SW 1271 (cell line): Measurements from ENCODE around the gene MYZAP.

Source experiments
- DNase-seq, 2 experiments: peaks; one replicate each; lab custom pipeline; 2025; lab: John Stamatoyannopoulos, UW

Gene MYZAP, protein sequence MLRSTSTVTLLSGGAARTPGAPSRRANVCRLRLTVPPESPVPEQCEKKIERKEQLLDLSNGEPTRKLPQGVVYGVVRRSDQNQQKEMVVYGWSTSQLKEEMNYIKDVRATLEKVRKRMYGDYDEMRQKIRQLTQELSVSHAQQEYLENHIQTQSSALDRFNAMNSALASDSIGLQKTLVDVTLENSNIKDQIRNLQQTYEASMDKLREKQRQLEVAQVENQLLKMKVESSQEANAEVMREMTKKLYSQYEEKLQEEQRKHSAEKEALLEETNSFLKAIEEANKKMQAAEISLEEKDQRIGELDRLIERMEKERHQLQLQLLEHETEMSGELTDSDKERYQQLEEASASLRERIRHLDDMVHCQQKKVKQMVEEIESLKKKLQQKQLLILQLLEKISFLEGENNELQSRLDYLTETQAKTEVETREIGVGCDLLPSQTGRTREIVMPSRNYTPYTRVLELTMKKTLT

GRCh38 chr15:57591822-57592367 is at the start of gene MYZAP:
MYZAP (plus strand) TSS chr15:57591904; CDS start chr15:57592035, 131 bp downstream.
- no peak for DNase-seq

- DNase-seq, result no peak
Observed at GRCh38 chr15:57542505-57542817, 49.2 kb upstream of the MYZAP start.

DNA sequence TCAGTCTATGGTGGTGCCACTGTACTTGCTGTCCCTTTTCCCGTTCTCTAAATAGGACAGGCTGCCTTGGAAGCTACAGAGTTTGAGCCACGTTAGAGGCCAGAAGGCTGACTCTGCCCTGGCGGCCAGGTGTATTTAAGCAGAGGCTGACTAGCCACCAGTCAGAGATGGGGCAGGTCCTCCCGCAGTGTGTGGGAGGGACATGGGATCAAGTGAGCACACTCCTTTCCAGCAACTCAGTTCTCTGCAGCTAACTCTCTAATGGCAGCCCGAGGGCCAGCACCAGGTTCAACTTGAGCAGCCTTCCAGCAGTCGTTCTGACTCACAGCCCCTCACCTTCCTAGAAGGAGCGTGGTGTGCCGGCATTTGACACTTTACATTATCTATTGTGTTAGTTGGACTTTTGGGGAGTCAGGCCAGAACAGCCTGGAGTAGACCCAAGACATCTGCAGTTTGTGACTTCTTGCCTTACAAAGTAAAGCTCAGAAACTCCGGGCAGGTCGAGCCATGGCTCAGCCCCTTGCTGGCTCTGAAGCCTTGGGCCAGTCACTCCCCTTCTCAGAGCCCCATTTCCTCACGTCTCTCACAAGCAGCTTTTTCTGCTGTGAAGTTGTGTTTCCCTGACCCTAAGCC is 46.7 kb upstream of the MYZAP start:
- DNase-seq, result no peak

DNA sequence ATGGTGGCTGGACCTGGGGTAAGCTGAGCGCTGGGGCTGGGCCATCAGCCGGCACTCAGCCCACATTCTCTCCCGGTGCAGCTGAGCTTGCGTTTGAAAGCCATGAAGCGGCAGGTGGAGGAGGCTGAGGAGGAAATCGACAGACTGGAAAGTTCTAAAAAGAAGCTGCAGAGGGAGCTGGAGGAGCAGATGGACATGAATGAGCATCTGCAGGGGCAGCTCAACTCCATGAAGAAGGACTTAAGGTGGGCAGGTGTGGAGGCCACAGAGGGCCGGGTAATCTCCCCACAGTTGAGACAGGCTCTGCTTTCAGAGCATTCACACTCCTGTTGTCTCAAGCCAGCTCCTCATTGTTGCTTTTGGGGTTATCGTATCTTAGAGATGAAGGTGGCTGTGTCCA is 45.7 kb upstream of the MYZAP start:
- DNase-seq, result no peak

- DNase-seq, result no peak
Observed at GRCh38 chr15:57547243-57547755, 44.4 kb upstream of the MYZAP start.

DNA sequence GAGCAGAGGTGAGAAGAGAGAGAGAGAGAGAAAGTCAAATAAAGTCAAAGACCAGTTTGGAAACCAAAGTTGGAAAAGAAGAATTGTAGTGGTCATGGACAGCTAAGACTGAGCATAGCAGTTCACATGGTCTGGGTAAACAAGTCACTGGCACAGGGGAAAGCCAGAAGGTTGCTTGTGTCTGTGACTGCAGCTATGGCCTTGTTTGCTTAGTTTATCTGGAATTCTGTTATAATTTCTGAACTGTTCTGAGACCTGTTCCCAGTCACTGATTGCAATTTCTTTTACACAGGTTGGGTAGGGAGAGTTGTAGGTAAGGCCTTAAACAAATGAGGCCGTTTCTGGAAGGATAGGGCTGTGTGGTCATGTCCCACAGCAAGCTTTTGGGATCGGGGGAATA is 43.4 kb upstream of the MYZAP start:
- DNase-seq, result no peak

GRCh38 chr15:57548835-57549234 is 42.9 kb upstream of the MYZAP start:
- DNase-seq, result no peak

DNA sequence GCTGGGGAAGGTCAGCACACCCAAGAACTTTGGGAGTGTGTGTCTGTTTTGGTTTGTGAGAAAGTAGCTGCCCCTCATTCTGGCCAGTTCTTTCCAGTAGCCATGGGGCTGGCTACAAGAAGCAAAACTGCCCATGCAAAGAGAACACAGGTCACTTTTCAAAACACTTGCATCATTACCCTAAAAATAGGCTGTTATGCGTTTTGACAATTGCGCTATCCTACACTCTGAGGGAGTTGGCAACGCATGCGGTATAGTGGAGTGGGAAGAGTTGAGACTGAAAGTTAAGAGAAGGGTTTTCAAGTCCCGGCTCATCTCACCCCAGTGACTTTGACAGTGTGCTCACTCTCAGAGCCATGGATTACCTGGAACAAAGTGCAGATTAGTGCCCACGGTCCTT is 41.8 kb upstream of the MYZAP start:
- no peak for DNase-seq

DNA sequence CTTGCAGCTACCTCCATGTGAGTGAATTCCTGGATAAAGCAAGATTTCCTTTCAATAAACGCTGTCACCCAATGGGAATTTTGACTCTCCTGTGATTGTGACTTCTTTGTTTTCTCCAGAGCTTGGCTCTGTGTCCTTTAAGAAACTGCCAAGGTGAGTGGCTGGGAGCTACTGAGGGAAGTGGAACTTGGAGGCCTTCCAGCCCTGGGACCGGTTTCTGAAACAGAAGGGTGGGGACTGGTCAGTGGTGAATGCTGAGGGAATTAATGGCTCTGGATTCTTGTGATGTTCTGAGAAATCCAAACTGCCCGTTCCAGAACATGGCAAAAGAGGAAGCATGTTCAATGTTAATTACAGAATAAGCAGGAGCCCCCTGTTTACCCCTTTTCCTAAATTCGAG is 41.1 kb upstream of the MYZAP start:
- DNase-seq, result no peak

DNA sequence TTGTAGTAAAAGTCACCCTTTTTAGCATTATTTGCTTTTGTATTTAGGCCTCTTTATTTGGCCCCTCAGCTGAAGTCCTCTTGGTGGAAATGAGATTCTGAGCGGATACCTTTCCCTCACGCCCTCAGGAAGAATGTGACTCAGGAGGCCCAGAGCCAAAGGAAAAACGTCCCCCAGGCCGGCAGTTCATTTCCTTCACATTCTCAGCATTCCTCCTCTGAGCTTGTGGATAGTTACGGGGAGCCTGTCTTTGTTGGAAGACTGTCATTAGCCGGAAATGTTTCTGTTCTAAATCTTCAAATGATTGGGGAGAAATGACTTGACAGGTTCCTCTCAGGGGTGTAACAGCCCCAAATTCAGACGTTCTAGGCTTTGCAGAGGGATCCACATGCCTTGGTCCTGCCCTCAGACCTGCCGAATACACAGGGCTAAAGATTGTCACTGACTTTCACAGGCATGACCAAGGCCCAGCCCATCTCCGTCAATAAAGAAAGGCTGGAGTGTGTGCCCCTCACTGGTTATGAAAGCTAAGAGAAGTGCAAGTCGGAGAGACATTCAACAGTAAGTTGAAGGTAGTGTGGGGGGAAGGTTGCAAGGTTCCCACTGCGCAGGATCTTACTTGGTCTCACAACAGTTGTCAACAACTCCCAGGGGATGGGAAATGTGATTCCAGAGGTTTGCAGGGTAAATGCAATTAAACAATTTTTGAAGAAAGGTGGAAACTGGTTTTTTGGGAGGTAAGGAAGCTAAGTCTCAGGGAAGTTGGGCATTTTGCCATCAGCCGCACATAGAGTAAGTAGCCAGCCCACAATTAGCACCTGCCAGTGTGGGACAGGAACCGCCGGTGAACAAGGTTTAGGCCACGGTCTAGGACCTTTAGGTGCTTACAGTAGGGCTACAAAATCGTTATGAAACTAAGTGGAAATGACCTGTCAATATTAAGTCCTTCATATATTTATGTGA is 39.7 kb upstream of the MYZAP start:
- peak; percentile 63 to 84 for DNase-seq

DNA sequence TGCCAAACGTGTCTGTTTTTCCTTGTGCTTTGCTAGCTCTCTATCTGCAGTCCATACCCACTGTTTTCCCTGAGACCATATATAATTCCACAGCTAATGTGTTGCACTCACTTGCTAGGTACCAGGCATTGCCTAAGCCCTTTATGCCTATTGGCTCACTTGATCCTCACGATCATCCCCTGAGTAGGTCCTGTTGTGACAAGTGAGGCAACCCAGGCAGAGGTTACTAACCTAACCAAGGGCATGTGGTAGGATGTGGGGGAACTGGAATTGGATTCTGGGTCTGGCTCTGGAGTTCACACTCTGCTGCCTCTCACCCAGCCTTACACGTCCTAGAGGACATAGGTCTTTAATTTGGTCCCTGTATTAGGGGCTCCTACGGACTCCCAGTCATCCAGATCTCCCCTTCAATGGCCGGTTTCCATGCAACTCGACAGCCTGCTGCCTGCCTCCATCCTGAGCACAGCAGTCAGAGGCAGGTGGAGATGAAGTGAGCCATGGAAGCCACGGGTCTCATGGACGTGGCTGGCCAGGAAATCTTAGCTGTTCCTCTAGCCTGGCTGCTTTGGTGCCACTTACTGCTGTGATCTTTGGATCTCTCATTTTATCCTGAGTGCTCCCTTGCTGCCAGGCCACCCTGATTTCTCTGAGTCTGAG is 38.9 kb upstream of the MYZAP start:
- no peak for DNase-seq

- no peak for DNase-seq
Observed at GRCh38 chr15:57553526-57553925, 38.2 kb upstream of the MYZAP start.

GRCh38 chr15:57554063-57554811 is 37.5 kb upstream of the MYZAP start:
- no peak for DNase-seq

DNA sequence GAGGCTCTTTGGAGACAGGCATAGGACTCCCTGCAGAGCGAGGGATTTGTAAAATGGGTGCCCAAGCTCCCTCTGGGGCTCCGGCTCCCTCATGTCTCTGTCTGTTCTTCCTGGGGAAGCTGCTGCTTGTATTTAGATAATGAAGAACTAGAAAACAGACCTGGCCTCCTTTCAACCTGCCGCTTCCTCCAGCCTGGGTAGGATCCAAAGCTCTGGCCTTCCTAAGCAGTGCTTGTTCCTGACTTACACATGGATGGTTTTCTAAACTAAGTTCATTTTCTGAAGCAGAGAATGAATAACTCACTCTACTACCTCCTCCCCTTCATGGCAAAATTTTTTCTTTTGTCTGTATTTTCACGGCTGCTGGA is 36.9 kb upstream of the MYZAP start:
- DNase-seq, result no peak

DNA sequence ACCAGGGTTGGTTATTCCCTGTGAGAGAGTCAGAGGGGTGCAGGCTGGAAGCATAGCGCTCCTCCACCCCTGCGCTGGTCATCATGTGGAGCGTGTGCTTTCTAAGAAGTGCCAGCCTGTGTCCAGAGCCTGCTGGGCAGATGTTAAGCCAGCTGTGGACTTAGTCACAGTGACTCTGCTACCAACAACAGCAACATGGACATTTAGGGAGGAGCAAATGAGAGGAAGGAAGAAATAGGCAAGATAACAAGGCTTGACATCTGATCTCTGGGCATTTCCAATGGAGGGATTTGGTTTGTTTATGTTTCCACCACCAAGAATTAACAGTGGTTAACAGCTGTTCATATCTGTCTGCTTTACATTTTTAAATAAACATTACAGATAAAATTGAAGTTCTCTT is 36.4 kb upstream of the MYZAP start:
- no peak for DNase-seq

GRCh38 chr15:57556040-57556439 is 35.7 kb upstream of the MYZAP start:
- no peak for DNase-seq

DNA sequence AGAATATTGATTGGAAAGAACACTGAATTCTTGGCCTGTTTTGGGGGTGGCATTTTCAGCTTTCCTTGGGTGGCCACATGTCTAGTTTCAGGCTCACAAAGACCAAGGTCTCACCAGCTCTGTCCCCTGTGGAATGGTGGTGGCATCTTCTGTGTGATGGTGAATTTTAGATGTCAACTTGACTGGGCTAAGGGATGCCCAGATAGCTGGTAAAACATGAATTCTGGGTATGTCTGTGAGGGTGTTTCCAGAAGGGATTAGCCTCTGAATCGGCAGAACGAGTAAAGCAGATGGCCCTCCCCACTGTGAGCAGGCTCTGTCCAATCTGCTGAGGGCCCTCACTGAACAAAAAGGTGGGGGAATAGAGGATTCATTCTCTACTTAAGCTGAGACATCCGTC is 34.4 kb upstream of the MYZAP start:
- no peak for DNase-seq

GRCh38 chr15:57557810-57558209 is 33.9 kb upstream of the MYZAP start:
- DNase-seq, result no peak

- DNase-seq, result peak in 1 of 2 experiments; percentile 38
Observed at GRCh38 chr15:57559875-57560274, 31.8 kb upstream of the MYZAP start.

GRCh38 chr15:57561041-57561711 is 30.5 kb upstream of the MYZAP start:
- DNase-seq, result peak; percentile 17 to 80
